ENCODE data around the gene BIK. TPM values are rescaled to one million over a fixed set of nuclear protein-coding genes. Genes with fewer than 3 reads are reported as not detected.
"Not testable (repeated sequence)": the region's sequence is repeated elsewhere in the genome, so short reads cannot be mapped to it uniquely, and the experiment has no call there.

BIK gene
- total RNA-seq, 1 donor from 2014 or later: 19.0 TPM

GRCh38 chr22:43104950-43105349 lies 5.6 kb upstream of the BIK start:
- DNase-seq (ENCODE audit: low spot score): not testable (repeated sequence)

- no peak for DNase-seq (ENCODE audit: low spot score)
These were observed 4.2 kb upstream of the BIK start for GRCh38 chr22:43106302-43106701.

GRCh38 chr22:43109511-43109910 lies 1.0 kb upstream of the BIK start:
- no peak for DNase-seq (ENCODE audit: low spot score)

GRCh38 chr22:43109921-43110443 lies 568 bp upstream of the BIK start:
- DNase-seq (ENCODE audit: low spot score): no peak

- DNase-seq (ENCODE audit: low spot score): peak; percentile 47
These were observed 525 bp downstream of the BIK start for GRCh38 chr22:43110927-43111623.

- DNase-seq (ENCODE audit: low spot score): peak; percentile 42
These were observed 3.1 kb downstream of the BIK start for GRCh38 chr22:43113526-43114251.

- peak; percentile 77 for DNase-seq (ENCODE audit: low spot score)
These were observed 4.4 kb downstream of the BIK start for GRCh38 chr22:43114958-43115357.

- DNase-seq (ENCODE audit: low spot score): no peak
These were observed 6.4 kb downstream of the BIK start for GRCh38 chr22:43116932-43117331.

- peak; percentile 30 for DNase-seq (ENCODE audit: low spot score)
These were observed 7.7 kb downstream of the BIK start for GRCh38 chr22:43118024-43118849.

- DNase-seq (ENCODE audit: low spot score): no peak
These were observed 8.5 kb downstream of the BIK start for GRCh38 chr22:43118953-43119458.

GRCh38 chr22:43126501-43127165 lies 16.1 kb downstream of the BIK start:
- DNase-seq (ENCODE audit: low spot score): peak; percentile 57

GRCh38 chr22:43127166-43127908 lies 16.8 kb downstream of the BIK start:
- DNase-seq (ENCODE audit: low spot score): peak; percentile 78

- no peak for DNase-seq (ENCODE audit: low spot score)
These were observed 17.6 kb downstream of the BIK start for GRCh38 chr22:43128116-43128515.

- no peak for DNase-seq (ENCODE audit: low spot score)
These were observed 18.4 kb downstream of the BIK start for GRCh38 chr22:43128928-43129424.

GRCh38 chr22:43129426-43130425 lies 19.2 kb downstream of the BIK start:
- DNase-seq (ENCODE audit: low spot score): no peak

- no peak for DNase-seq (ENCODE audit: low spot score)
These were observed 21.4 kb downstream of the BIK start for GRCh38 chr22:43131773-43132501.

- DNase-seq (ENCODE audit: low spot score): no peak
These were observed 22.9 kb downstream of the BIK start for GRCh38 chr22:43133401-43133800.

GRCh38 chr22:43134553-43134952 lies 24.0 kb downstream of the BIK start:
- no peak for DNase-seq (ENCODE audit: low spot score)

GRCh38 chr22:43135565-43135964 lies 25.0 kb downstream of the BIK start:
- DNase-seq (ENCODE audit: low spot score): no peak

All from mucosa of gallbladder (tissue), 1 donor.